Prostate gland (tissue), 2 donors: ENCODE results near the gene USP32.

ENCODE experiments used
- CTCF ChIP-seq, 4 experiments: fragments of 200-600 bp in 2 of 4; fragments of 450-650 bp in 2 of 4; sonication (generic) in 2 of 4; IDR thresholded peaks; 1 replicate in 3 of 4; 2 replicates in 1 of 4; pipeline ENCODE4 v1.5.1; 2016 to 2019; ENCODE audit warnings: antibody characterized with exemption in 4 of 4, mild to moderate bottlenecking in 2 of 4, moderate library complexity in 2 of 4
- POLR2A ChIP-seq: fragments of 450-650 bp; IDR thresholded peaks from one replicate; pipeline ENCODE4 v1.6.1; 2016; ENCODE audit warnings: antibody characterized with exemption, mild to moderate bottlenecking
- POLR2AphosphoS5 ChIP-seq: sonication (generic); formaldehyde crosslinking; IDR thresholded peaks from one replicate; pipeline ENCODE4 v1.6.1; 2017; ENCODE audit warnings: antibody characterized with exemption

DNA sequence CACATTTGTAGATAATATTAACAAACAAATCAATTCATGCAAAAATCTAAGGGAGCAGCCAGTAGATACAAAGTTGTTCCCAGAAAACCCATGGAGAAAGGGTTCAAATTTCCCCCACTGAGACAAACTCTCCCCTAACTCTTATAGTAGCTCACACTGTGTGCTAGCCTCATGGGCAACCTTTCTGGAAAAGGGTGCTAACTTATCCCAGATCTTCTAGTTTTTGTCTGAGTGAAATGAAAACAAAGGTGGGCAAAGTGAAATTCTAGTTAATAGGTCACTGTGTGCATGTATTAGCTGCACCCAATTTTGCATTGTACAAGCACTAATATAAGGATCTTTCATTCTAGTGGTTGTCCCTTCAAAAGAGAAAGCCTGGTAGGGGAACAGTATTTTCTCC lies 9.9 kb upstream of the USP32 start:
- TF ChIP-seq CTCF (IDR thresholded peaks at IDR 0.05) (no peak), POLR2A (no peak), POLR2AphosphoS5 (no peak)
